GM19467 (cell line): ENCODE results near the gene MRPL40.

ENCODE experiments used
- ATAC-seq: cut with Tn5 transposase; IDR thresholded peaks from one replicate; pipeline ENCODE4 v1.9.1; 2021; ENCODE audit warnings: mild to moderate bottlenecking, moderate library complexity; ENCODE audit not compliant: unreplicated experiment

Gene MRPL40

GRCh38 chr22:19432133-19432851 lies at the start of gene MRPL40:
Gene MRPL40, plus strand, starts transcription at chr22:19432545. Its CDS starts 10 bp downstream, at chr22:19432555.
- peak; percentile 66 for ATAC-seq

DNA sequence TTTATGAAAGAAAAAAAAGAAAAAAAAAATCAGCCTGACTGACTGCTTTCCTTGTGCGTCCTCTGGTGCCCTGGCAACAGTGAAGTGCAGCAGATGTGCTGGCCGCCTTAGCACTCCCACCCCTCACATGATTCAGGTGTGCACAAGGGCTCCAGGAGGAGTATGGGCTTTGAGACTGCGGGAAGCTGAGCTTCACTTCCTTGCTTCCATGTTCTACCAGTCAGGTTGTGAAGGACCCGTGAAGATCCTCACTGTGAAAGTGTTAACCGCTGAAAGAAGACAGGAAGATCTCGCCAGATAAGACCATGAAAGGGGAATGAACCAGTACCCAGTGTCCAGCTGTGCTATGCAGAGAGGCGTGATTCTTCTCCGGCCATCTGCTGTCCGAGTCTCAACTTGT lies 49.1 kb upstream of the MRPL40 start:
- no peak for ATAC-seq

DNA sequence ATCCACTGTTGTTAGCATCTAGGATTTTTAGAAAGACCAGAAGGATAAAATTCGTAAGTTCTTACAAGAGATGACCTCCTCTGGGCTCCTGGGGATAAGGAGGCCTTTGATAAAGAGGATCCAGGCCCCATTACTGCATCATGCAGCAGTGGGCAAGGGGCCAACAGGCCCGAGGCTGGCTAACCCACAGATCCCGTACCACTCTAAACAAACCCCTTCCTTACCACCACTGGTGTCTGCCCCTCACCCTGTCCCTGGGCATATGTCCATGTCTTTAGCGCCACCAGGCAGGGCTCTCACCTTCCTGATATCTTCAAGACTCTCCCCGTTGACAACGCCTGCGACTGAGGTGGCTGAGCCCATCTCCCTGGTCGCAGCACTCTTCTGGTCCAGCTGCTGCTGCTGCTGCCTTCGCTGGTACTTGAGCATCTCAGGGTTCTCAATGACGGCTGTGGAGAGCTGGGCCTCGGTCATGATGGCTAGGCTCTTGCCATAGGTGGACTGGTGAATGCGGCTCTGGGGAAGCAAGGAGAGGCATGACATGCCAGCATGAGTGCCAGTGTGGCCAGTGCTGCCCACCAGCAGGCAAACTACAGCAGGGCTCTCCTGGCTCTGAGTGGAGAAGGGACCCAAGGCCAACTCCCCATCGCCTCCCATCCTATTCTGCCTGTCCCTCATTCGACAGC lies 47.0 kb upstream of the MRPL40 start:
- ATAC-seq, result no peak

GRCh38 chr22:19386248-19386647 lies 46.1 kb upstream of the MRPL40 start:
- ATAC-seq, result no peak

DNA sequence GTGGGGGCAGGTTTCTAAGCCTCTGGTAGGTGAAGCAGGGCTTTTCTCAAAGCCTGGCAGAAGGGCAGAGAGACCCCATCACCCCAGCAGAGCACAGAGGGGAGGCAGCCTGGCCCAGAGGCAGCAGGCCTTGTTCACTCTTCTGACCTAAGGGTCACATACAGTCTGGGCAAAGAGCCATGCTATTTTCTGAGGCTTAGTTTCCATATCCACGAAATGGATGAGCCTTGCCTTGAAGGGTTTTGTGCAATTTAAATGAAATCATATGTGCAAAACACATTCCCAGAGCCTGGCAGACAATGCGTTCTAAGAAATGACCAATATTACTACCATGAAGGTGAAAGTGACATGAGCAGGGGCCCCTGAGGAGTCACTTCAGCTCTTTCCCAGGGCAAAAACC lies 45.3 kb upstream of the MRPL40 start:
- ATAC-seq, result no peak

DNA sequence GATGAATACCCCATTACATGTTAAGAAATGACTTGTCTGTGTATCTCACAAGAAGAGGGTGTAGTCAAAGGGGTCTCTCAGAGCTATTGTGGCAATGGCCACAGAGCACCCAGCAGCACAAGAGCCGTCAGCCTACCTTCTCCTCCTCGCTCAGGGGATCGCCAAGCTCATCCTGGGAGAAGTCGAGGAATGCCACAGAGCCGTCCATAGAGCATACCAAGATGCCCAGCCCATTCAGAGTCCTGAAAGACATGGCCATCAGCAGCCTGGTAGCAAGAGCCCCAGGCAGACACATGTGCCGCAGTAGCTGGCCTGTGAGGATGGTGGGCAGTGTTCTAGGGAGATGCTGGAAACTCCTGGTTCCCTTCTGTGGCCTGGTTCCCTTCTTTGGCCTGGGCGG lies 44.8 kb upstream of the MRPL40 start:
- no peak for ATAC-seq

- no peak for ATAC-seq
Measured at GRCh38 chr22:19393704-19394103, 38.6 kb upstream of the MRPL40 start.

GRCh38 chr22:19394274-19395050 lies 37.9 kb upstream of the MRPL40 start:
- ATAC-seq, result no peak

GRCh38 chr22:19395276-19395675 lies 37.1 kb upstream of the MRPL40 start:
- ATAC-seq, result no peak

DNA sequence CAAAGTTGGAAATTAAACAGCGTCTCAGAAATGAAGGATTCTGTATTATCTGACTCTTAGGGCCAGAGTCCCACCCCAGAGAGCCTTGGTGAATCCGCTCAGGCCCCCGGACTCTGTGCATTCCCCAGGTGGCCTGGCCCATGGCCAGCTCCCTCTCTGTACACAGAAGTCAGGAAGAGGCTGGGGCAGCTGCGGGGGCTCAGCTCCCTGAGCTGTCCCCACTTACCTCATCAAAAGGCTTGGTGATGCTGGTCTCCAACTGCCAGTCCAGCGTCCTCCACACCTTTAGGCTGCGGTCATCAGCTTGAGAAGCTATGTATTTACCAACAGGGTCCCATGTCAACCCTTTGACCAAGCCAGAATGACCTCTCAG lies 35.8 kb upstream of the MRPL40 start:
- no peak for ATAC-seq

- no peak for ATAC-seq
Measured at GRCh38 chr22:19396934-19397733, 35.2 kb upstream of the MRPL40 start.

DNA sequence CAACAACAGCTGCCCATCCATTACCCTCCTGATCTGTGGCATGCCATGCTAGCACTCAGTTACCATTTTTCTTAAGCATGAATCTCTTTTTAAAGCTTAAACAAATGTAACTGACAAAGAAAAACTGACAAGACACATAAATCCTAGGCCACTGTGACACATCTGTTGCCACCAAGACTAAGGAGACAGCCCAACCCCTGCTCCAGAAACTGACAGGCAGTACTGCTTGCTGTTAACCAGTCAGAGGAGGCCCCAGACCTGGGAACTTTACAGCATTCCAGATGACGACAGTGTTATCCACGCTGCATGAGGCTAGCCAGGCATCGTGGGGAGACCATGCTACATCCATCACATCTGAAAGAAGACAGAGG lies 34.6 kb upstream of the MRPL40 start:
- no peak for ATAC-seq

GRCh38 chr22:19398206-19398605 lies 34.1 kb upstream of the MRPL40 start:
- ATAC-seq, result no peak

GRCh38 chr22:19398652-19399051 lies 33.7 kb upstream of the MRPL40 start:
- ATAC-seq, result no peak

GRCh38 chr22:19400881-19401280 lies 31.5 kb upstream of the MRPL40 start:
- ATAC-seq, result no peak

- no peak for ATAC-seq
Measured at GRCh38 chr22:19401483-19401882, 30.9 kb upstream of the MRPL40 start.

DNA sequence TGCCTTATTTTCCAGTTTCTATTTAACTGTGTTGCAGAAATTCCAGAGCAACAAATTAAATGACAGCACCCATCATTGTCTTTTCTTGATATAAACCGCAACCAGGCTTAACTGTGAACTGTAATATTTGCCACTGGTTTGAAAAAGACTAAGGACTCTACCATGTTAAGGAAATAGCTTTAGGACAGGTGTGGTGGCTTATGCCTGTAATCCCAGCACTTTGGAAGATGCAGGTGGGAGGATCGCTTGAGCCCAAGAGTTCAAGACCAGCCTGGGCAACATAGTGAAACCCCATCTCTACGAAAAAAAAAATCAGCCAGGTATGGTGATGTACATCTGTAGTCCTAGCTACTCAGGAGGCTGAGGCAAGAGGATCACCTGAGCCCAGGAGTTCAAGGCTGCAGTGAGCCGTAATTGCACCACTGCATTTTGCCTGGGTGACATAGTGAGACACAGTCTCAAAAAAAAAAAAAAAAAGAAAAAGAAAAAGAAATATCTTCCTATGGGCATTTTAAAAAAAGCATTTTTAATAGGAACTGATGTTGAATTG lies 29.6 kb upstream of the MRPL40 start:
- ATAC-seq, result no peak

- no peak for ATAC-seq
Measured at GRCh38 chr22:19404676-19405075, 27.7 kb upstream of the MRPL40 start.

DNA sequence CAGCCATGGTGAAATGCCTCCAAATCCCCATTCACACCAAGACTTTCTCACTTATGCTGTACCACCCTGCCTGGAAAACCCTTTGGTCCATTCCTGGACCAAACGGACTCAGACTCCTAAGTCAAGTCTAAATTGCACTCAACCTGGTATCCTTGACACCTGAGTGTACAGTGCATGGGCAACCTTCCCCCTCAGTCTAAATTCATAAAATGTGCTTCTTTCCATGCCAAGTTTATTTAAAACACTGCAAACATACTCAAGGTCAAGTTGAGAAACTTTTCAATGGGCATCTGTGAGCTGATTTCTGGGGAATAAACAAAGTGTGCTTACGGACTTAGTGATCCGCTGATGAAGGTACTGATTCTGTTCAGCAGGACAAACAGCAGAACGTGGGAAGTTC lies 27.2 kb upstream of the MRPL40 start:
- no peak for ATAC-seq

DNA sequence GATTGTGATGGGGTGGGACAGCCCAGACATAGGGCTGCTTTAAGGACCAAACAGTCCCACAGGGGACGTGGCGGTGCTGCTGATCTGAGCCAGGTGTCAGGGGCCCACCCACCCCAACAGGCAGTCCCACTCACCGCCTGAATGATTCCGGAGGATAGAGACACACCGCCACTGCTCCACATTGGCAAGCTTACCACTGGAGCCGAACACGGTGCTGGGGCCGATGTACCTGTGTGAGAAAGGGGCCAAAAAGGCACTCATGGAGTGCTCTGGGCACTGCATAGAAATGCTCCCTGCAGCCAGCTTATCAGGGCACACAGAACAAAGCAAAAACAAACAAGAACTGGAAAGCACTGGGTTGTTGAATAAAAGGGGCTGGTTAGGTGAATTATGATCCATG lies 26.7 kb upstream of the MRPL40 start:
- no peak for ATAC-seq

DNA sequence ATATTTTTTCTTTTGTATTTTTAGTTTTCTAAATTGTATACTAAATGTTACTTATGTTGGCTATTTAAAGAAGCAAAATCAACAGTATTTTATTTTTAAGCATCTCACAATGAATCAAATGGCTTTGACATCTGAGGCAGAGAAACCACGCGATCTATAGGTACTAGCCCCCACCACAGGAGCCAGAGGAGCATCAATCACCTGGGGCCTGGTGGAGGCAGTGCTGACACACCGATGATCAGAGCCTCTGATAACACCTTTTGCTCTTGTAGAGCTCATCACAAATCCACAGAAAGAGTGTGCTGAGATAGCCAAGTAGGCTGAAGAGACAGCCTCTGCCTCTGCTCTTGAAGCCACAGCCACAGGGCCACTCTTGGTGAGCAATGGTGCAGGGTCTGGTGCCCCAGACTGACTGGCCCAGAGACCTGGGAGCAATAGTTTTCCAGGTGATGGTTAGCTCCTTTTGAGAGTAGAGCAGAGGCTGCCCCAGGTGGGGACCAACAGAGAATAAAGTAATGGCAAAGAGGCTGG lies 26.0 kb upstream of the MRPL40 start:
- ATAC-seq, result no peak
